Midbrain (tissue), 1 donor: ENCODE data around the gene RAP1GDS1.
"Not testable (repeated sequence)": the region's sequence is repeated elsewhere in the genome, so short reads cannot be mapped to it uniquely, and the experiment has no call there.

Source experiments
- DNase-seq: peaks from one replicate; lab custom pipeline; 2025; lab: John Stamatoyannopoulos, UW

The RAP1GDS1 gene

DNA sequence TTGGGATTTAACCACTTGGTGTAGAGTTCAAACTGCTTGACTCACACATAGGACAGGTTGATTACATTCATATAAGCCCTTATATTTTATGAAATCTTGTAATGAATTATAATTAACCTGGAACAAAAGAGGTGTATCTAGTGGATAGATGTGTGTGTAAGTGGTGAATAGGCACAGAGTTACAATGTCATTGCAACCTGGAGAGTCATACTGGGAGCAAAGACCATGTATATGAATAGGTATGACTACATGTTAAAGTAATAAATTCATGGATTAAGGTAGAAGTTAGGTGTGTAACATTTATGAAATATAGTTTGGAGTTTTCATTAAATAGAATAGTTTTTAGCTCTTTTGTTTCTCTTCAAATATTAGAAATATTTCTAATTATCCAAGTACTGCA, 26.1 kb downstream of the RAP1GDS1 start:
- no peak for DNase-seq

GRCh38 chr4:98288671-98289070, 27.5 kb downstream of the RAP1GDS1 start:
- DNase-seq = not testable (repeated sequence)

DNA sequence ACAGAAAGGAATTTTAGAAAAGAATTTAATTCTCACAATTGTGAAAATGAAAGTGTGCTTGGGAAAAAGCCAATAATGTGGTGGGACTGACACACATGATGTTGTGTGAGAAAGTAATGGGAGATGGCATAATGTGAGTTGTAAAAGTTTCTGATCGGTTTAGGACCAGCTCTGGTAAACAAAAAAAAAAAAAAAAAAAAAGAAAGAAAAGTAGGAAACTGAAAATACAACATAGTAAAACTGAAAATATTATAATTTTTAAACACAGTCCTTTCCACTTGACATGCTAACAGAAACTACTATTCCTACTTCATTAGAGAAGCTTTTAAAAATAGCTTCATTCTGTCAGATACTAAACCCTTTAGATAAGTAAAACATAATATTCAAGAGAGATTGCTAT, 28.2 kb downstream of the RAP1GDS1 start:
- no peak for DNase-seq

- no peak for DNase-seq
These were observed 29.3 kb downstream of the RAP1GDS1 start for GRCh38 chr4:98290511-98290910.

DNA sequence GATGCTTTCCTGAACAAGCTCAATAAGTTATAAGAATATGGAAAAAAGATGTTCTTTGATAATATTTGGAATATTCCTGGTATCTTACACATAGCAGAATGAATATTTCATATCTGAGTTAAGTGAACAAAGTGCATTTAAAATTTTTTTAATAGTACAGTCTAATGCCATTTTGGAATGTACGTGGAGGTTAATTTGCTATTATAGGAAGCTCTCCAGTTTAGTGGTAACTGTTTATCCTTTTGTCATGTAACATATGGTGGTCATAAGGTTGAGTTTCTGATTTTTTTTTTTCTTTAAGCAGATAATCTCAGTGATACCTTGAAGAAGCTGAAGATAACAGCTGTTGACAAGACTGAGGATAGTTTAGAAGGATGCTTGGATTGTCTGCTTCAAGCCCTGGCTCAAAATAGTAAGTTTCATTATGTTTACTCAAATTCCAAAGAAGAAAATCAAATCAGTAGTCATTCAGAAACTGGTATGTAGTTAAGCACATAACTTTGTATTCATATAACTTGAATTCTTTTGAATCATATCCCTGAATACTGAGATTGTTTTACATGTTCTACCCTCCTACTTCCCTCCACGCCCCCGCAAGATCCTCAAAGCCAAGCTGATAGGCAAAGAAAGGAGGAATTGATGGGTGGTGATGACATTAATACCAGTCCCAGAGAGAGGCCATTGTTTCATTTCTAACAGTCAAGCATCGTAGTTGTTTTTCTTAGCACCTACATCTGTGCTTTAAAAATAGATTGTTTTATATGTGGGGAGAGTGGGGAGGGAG, 32.1 kb downstream of the RAP1GDS1 start:
- peak; percentile 20 for DNase-seq

DNA sequence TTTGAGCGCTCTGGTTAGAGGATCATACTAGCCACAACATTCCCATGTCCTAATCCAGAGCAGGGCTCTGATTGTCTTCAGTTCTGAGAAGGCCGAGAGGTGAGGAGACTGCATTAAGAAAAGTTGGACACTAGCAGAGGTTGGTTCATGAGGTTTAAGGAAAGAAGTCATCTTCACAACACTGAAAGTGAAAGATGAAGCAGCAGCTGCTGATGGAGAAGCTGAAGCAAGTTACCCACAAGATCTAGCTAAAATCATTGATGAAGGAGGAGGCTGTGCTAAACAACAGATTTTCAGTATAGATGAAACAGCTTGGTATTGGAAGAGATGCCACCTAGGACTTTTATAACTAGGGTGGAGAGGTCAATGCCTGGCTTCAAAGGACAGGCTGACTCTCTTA, 36.8 kb downstream of the RAP1GDS1 start:
- DNase-seq = no peak

DNA sequence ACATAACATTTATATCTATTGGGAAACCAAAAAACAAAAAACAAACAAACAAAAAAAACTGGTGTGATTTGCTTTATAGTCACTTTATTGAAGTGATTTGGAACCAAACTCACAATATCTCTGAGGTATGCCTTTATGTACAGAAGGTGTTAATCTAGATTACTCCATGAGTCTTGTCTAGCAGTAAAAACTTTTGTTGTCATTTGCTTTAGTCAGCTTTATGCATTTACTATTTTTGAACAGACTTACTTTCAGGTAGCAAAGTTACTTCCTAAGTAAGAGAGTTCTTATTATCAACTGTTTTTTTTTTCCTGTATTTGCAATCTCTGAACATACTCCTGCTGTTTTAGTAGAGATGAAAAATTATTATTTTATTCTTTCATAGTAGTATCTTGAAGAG, 39.5 kb downstream of the RAP1GDS1 start:
- DNase-seq = no peak

DNA sequence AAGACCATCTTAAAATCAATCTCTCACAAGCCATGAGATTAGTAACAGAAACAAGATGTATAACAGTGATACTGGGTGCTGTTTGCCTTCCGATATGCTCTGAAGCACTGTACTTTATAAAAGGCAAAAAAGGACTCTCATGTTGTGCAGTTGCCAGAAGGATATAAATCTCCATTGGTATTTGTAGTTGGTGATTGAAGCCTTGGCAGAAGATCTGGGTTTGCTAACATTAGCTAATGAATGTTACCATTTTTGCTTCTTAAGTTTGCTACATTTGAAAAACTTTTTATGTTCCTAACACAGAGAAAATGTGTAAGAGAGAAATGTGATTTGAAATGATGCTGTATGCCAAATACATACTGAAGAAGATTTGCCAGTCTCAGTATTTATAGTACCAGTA, 44.4 kb downstream of the RAP1GDS1 start:
- DNase-seq = no peak

DNA sequence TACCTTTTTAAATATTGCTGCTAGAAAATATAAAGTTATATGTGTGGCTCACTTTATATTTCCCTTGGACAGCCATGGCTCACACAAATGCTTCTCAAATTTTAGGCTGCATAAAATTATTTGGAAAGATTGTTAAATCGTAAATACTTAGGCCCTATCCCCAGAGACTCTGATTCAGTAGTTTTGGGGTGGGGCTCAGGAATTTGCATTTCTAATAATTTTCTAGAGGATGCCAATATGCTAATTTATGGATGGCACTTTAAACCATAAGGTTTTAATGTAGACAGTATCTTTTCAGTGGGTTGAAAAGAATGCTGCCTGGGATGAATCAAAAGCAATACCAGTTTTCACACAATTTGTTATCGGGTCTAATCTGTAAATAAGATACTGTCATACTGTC, 49.7 kb downstream of the RAP1GDS1 start:
- no peak for DNase-seq

DNA sequence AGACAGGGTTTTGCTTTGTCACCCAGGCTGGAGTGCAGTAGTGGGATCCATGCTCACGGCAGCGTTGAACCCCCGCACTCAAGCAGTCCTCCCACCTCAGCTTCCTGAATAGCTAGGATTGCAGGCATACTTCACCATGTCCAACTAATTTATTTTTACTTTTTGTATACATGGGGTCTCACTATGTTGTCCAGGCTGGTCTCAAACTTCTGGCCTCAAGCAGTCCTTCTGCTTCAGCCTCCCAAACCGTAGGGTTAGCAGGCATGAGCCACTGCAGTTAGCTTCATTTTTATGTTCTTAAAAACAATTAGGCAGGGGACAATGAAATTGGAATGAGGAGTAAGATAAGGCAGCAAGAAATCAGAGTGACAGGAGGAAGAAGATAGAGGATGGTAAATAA, 50.5 kb downstream of the RAP1GDS1 start:
- no peak for DNase-seq

- DNase-seq = no peak
These were observed 53.8 kb downstream of the RAP1GDS1 start for GRCh38 chr4:98314791-98315565.

DNA sequence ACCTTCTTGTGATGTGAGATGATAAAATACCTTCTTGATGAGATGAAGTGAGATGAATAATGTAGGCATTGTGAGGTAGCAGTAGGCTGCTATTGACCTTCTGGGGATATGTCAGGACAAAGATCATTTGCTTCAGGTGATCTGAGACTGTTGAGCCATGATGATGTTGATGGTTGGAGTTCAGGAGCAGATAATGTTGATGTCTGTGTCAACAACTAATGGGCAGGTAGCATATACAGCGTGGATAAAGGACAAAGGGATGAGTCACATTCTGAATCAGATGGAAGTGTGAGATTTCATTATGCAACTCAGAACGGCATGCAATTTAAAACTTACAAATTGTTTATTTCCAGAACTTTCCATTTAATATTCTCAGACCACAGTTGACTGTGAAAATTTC, 57.3 kb downstream of the RAP1GDS1 start:
- no peak for DNase-seq

GRCh38 chr4:98319021-98319420, 57.8 kb downstream of the RAP1GDS1 start:
- DNase-seq = no peak

GRCh38 chr4:98326168-98326567, 65.0 kb downstream of the RAP1GDS1 start:
- DNase-seq = no peak

- no peak for DNase-seq
These were observed 66.5 kb downstream of the RAP1GDS1 start for GRCh38 chr4:98327694-98328093.

- DNase-seq = not testable (repeated sequence)
These were observed 68.9 kb downstream of the RAP1GDS1 start for GRCh38 chr4:98329879-98330640.

DNA sequence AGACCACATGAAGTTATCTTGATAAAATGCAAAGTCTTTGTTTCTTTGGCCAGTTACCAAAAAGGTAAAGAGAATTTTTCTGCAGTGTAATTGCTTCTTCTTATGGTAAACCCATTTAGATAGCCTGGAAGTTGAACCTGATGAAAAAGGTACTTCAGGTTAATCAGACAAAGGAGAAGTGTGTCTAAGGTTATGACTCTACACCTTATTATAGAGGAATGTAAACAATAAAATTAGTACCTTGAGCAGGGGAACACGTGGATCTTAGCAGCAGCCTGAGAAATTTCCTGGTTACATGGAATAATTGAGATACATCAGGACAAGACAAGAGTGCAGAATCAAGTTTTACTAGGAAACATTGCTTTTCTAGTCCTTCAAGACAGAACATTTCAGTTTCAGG, 70.8 kb downstream of the RAP1GDS1 start:
- no peak for DNase-seq

DNA sequence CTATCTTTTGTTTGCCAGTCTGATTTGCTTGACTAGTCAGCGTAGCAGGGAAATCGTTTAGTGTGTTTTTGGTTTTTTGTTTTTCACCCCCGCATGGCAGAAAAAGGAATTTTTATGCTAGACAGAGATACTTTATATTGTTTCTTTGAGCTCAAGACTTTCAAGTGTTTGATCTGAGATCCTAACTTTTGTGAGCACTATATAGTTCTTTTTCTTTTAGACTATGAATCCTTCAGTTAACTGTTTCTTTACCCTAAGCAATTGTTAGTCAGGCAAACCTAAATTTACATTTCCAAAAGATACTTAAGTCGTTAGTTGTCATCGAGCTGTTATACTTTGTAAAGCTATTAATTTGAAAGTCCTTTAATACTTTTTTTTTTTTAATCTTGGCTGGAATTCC, 73.3 kb downstream of the RAP1GDS1 start:
- no peak for DNase-seq

DNA sequence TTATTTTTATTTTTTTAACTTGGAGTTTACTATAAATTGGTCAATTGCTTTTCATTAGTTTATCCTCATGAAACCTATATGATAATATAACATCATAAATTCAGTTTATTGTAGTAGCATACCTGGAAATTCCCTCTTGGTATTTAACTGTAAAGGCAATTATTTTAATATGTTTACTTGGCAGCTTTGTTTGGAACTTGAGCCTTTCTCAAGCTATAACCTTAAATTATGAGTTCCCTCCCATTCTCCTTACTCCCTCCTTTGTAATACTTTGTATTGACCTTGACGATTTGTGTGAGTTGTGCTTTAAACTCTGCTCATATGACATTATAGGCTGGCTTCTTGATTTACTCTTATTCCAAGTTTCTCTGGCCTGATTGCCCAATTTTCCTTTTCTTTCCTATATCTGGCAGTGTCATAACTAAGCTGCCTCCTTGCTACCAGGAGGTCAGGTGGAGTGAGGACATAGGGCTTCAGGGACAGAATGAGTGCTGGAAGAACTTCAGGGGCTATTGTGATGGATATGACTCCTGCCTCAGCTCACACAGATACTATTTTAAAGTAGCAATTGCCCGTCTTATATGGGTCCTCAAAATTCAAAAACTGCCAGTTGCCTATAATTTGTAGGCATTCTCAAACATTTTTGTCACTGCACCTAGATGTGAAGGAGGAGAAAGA, 77.7 kb downstream of the RAP1GDS1 start:
- no peak for DNase-seq

- DNase-seq = no peak
These were observed 80.1 kb downstream of the RAP1GDS1 start for GRCh38 chr4:98341309-98341708.

- no peak for DNase-seq
These were observed 82.4 kb downstream of the RAP1GDS1 start for GRCh38 chr4:98343626-98344025.

DNA sequence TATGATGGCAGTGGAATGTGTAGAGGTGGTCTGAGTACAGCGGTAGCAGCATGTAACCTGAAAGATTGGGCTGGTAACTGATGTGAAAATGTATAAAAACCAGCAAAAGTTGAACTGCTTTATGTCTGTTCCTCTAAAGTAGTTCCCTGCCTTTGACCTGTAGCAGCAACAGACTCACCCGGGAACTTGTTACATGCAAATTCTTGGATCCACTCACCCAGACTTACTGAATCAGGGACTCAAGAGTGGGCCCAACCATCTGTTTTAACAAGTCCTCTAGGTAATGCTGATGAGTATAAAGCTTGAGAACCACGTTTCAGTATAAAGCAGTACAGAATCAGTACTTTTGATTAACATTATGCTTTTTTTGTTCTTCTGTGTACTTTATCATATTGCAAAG, 84.7 kb downstream of the RAP1GDS1 start:
- no peak for DNase-seq
